Inflammatory macrophage treated with lipopolysaccharide for 1 hour (primary cell): ENCODE data around the gene SEC24D.
A peak's percentile ranks its signal among the peaks of the same experiment; 100 is the strongest.
"Not testable (repeated sequence)": the region's sequence is repeated elsewhere in the genome, so short reads cannot be mapped to it uniquely, and the experiment has no call there.

ENCODE experiments used
- DNase-seq, 2 donors: peaks; one replicate each; pipeline ENCODE4 v3.0.0-alpha.2; 2020 to 2022

The SEC24D gene

DNA sequence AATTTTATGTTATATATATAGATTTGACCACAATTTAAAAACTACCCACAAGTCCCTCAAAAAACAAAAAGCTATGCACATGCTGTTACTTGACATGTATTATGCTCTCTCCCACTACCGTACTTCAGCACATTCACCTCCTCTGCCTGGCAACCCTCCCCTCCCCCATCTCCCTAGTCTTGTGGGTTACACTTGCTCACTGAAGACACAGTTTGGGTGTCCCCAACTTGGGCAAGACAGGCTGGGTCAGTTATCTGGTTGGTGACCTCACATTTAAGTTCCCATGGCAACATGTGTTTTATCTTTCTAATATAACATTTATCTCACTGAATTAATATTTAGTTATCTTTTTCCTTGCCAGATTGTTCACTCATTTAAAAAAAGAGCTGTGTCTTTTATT, 32.7 kb downstream of the SEC24D start:
- no peak for DNase-seq

DNA sequence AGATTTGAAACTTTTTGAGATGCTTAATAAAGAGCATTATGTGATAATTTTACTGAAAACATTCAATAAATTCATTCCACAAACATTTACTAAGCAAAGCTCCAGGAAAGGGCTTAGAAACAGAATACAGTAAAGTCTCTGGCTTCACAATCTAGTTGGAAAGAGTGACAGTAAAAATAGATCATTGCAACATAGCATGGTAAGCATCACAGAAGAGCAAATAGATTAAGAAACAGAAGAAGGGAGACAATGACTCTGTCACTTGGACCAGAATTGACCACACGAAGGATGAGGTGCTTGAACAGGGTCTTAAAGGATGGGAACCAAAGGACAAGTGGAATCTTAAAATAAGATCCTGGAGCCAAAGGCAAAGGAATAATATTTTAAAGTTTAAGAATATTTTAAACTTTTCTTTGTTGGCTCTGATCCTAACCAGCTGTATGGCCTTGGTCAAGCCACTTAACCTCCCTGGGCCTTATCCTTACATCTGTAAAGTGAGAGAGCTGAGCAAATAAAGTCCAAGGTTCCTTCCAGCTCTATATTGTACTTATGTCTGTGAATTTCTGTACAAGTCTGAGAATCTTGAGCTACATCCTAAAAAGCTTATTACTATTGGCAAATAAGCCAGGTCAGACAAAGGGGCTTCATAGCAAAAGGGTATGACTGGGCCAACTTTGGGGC, 33.9 kb downstream of the SEC24D start:
- no peak for DNase-seq

DNA sequence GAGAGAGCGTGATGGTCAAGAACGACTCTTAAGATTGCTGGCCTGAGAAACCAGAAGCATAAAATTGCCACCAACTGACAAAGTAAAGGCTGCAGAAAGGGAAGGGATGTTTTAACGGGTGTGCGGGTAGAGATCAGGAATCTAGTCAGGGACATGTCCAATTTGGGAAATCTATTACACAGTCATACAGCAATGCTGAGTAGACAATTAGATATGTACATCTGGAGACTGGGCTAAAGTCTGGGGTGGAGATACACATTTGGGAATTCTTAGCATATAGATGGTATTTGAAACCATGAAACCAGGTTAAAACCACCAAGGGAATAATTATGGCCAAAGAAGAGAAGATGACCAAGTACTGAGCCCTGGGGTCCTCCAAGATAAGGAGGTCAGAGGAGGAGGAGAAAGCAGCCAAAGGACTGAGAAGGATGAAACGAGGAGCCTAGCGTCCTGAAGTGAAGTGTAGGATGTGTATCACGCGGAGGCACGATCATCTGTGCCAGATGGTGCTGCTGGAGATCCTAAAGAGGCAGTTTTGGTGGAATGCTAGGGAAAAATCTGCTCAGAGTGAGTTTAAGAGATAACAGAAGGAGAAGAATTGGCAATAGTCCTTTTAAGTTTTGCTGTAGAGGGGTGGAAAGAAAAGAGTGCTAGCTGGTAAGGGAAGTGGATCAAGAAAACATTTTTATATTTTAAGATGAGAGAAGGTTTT, 36.5 kb downstream of the SEC24D start:
- DNase-seq, result no peak

DNA sequence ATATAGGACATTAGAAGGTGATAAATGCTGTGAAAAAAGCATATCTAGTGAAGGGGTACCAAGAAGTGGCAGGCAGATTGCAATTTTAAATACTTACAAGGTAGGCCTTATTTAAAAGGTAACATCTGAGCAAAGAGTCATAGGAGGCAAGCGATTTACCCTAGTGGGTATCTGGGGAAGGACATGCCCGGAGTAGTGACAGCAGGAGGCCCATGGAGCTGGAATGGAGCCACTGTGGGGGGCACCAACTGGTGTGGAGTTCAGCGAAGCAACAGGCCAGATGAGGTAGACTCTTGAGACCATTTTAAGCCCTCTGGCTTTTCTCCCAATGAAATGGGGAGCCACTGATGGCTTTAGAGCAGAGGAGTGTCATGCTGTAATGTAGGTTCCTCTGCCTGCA, 37.3 kb downstream of the SEC24D start:
- no peak for DNase-seq

DNA sequence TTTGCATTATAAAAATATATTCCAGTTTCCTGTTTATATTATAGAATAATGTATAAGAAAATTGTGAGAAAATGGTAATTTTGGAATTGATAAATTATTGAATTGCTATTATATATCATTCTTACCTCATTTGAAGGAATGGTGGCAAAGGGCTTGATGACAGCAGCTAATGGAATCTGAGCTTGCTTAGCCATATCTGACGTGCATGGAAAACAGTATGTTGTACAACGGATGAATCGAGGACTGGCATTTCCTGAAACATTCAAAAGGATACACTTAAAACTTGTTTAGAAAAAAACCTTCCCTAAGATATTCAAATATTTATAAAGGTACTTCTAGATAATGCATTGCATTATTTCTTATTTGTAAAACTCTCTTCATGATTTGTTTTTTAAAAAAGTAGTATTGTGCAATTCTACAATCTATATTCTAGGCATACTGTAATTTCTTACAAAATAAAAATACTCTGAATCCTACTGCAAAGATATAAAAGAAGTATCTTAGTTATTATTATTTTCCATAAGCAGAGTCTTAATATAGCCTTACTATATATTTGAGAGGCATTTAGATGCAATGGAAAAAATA, 38.3 kb downstream of the SEC24D start:
- no peak for DNase-seq

DNA sequence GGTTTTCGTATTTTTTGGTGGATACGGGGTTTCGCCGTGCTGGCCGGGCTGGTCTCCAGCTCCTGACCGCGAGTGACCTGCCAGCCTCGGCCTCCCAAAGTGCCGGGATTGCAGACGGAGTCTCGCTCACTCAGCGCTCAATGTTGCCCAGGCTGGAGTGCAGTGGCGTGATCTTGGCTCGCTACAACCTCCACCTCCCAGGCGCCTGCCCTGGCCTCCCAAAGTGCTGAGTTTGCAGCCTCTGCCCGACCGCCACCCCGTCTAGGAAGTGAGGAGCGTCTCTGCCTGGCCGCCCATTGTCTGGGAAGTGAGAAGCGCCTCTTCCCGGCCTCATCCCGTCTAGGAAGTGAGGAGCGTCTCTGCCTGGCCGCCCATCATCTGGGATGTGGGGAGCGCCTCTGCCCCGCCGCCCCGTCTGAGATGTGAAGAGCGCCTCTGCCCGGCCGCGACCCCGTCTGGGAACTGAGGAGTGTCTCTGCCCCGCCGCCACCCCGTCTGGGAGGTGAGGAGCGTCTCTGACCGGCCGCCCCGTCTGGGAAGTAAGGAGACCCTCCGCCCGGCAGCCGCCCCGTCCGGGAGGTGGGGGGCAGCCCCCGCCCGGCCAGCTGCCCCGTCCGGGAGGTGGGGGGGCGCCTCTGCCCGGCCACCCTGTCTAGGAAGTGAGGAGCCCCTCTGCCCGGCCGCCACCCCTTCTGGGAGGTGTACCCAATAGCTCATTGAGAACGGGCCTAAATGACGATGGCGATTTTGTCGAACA, 44.1 kb downstream of the SEC24D start:
- DNase-seq, result not testable (repeated sequence)

DNA sequence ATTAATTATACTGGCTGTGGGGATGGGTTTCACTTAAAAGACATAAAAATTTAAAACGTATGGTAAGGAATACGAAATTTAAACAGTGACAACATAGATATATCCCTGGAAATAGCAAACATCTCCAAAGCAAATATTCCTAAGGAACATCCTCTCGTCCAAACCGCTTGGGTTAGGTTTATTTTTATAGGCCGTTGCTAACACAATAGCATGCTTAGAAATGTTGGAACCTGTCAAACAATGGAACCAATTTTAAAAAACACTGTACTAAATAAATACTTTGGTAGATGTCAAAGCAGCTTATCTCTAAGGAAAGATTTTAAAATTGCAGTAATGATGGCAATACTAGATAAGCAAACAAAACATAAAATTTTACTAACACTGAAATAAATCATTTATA, 45.4 kb downstream of the SEC24D start:
- DNase-seq, result no peak

DNA sequence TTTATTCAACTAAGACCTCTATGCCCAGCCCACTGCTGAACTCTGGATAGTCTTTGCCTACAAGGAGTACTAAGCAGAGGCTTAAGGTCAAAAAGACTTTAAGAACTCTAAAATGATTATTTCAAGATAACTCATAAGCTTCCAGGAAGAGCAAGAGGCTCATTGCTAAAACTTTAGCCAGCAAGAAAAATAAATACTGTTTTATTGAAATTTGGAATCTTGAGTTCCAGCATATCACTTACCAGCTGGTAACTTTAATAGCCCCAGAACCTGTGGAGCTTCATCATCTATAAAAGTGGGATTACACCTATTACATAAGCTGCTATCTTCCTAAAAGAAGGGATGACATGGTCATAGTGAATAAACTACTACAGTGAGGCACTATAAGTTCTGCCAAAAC, 47.0 kb downstream of the SEC24D start:
- no peak for DNase-seq

DNA sequence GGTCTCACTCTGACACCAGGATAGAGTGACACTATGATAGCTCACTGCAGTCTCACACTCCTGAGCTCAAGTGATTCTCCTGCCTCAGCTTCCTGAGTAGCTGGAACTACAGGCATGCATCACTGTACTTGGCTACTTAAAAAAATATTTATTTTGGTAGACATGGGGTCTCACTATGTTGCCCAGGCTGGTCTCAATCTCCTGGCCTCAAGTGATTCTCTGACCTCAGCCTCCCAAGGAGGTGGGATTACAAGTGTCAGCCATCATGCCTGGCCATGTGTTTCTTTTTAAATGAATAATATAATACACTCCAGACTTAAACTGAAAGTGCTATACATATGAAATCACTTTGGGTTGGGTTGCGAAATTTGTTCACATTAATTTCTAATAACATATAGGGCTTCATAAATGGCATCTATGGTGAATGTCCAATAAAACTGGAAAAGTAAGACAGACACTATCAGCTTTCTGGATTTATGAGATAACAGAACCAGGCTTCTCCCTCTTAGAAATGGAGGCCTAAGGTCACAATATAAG, 48.0 kb downstream of the SEC24D start:
- DNase-seq, result no peak

DNA sequence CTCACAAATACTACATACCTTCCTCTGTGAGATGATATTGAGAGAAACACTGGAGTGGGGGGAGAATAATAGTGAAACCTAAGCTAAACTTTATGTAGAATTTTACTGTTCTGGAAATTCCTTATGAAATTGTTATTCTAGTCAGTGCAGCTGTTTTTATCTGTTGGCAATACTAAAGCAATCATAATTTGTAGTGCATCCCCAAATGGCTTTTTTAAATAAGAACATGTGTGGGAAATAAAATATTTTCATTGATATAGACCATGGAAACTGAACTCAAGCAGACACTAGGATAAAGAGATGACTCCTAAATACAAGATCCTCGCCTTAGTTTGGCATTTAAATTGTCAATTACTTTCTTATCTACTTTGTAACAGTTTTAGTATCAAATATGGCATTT, 51.1 kb downstream of the SEC24D start:
- DNase-seq, result no peak

DNA sequence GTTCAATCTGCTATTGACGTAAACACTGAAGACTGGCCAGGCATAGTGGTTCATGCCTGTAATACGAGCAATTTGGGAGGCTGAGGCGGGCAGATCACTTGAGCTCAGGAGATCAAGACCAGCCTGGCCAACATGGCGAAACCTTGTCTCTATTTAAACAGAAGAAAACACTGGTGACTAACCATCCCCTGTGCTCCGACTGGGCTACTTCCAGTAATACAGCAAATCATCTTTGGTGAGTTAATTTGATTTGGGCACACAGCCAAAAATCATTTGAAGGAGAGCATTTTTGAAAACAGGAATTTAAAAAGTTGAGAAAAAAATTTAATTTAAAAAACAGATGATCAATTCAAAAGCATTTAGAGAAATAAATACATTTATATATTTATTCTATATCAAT, 52.0 kb downstream of the SEC24D start:
- DNase-seq, result no peak

DNA sequence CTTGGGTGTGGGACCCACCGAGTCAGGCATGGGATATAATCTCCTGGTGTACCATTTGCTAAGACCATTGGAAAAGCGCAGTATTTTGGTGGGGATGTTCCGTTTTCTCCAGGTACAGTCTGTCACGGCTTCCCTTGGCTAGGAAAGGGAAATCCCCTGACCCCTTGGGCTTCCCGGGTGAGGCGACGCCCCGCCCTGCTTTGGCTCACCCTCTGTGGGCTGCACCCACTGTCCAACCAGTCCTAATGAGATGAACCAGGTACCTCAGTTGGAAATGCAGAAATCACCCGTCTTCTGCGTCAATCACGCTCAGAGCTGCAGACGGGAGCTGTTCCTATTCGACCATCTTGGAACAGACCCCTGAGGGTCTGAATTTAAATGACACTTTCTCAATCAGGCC, 53.0 kb downstream of the SEC24D start:
- DNase-seq, result not testable (repeated sequence)

DNA sequence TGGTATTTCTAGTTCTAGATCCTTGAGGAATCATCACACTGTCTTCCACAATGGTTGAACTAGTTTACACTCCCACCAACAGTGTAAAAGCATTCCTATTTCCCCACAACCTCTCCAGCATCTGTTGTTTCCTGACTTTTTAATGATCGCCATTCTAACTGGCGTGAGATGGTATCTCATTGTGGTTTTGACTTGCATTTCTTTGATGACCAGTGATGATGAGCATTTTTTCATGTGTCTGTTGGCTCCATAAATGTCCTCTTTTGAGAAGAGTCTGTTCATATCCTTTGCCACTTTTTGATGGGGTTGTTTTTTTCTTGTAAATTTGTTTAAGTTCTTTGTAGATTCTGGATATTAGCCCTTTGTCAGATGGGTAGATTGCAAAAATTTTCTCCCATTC, 58.3 kb downstream of the SEC24D start:
- DNase-seq, result not testable (repeated sequence)

DNA sequence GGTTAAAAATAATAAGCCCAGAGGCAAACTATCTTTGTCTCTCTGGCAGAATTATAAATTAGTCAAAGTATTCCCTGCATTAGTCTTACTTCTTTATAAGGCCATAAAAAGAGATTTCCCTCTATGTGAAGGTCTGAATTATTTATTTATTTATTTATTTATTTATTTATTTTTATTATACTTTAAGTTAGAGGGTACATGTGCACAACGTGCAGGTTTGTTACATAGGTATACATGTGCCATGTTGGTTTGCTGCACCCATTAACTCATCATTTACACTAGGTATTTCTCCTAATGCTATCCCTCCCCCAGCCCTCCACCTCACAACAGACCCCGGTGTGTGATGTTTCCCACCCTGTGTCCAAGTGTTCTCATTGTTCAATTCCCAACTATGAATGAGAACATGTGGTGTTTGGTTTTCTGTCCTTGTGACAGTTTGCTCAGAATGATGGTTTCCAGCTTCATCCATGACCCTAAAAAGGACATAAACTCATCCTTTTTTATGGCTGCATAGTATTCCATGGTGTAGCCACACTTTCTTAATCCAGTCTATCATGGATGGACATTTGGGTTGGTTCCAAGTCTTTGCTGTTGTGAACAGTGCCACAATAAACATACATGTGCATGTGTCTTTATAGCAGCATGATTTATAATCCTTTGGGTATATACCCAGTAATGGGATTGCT, 58.8 kb downstream of the SEC24D start:
- DNase-seq, result not testable (repeated sequence)

DNA sequence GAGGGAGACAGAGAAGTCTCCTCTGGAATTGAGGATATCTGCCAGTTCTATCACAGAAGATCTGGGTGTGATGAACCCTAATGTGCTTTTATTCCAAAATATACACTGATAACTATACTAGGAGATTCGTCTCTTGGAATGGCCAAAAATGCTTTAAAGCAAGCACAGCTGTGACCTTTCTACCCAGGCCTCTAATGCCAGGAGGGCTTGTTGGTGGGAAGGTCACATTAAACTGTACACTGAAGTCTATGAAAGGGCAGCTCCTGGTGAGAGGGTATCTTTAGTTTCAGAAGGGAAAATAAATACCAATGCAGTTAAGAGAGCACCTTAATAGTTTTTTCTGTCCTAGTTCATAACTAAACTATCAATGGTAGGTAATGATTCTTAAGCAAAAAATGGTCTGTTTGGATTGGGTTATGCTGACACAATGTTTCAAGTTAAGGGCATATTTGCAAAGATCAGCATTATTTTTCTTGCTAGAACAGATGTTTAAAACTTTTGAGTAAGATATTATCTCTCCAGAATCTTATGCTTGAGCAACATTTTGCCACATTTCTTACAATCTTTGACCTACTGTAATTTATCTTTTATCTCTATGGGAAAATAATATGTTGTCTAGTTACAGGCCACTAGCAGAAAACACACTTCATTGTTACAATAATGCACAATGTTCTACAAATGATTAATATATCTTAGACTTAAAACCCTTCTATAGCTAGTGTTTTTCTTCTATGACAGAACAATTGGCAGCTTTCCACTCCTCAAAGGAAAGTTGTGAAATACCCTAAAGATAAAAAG, 59.6 kb downstream of the SEC24D start:
- DNase-seq, result no peak

DNA sequence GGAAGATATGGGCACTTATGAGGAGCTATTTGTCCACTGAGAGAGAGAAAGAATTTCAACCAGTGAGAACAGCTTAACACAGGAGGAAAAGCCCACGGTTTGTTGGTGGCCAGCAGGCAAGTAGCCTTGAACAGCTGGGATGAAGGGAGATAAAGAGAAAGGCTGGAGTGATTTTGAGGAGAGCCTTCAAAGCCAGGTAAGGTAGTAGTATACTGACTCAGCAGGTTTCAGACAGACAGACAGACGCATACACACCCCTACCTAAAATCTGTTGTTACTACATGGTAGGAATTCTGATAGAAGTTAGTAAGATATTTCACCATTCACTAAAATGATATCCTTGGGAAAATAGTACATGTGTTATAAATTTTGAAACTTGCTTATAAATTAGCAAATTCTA, 60.5 kb downstream of the SEC24D start:
- DNase-seq, result no peak

DNA sequence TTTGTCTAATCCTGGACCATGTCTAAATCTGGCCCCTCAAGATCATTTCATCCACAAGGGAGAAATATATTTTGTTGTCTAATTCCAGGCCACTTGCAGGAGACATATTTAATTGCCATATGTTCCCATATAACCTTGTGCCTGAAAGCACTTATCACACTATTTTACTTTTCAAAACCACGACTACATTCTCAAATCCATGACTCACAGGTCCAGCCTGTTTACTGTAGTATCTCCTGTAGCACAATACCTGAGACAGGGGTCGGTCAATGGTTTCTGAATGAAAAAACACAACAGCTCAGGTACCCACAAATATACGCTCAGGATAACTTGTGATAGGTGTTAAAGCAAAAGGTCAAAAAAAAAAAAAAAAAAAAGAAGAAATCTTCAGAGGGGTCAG, 60.9 kb downstream of the SEC24D start:
- DNase-seq, result no peak

DNA sequence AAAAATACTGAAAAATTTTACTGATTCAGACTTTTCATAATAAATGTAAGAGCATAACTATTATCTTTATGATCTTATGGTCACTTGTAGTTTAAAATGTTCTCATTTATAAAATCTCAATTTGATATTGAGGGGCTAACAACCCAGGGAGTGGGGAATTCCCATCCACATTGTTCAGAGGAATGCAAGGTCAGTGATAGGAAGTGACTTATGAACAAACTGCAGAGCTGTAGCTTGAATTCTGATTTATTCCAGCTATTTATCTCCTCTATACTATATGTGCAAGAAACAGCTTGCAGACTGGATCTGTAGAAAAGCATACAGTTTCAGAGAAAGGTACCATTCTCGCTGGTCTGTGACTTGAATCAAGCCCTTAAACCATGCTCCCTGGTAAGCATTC, 61.6 kb downstream of the SEC24D start:
- no peak for DNase-seq

DNA sequence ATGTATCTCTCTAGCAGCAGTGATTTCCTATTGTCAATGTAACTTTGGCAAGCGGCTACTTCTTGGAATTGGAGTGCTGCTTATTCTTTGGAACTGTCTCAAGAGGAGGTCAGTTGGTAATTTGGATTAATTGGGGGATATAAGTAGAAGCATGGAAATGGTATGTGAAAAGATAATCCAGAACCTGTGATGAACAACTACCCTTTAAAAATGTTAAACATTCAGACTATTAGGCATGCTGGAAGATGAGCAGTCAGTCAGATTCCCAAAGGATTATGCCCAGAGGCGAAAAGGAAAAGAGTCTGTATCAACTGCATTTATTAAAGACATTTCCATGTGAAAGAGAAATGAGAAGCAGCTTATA, 62.5 kb downstream of the SEC24D start:
- no peak for DNase-seq

DNA sequence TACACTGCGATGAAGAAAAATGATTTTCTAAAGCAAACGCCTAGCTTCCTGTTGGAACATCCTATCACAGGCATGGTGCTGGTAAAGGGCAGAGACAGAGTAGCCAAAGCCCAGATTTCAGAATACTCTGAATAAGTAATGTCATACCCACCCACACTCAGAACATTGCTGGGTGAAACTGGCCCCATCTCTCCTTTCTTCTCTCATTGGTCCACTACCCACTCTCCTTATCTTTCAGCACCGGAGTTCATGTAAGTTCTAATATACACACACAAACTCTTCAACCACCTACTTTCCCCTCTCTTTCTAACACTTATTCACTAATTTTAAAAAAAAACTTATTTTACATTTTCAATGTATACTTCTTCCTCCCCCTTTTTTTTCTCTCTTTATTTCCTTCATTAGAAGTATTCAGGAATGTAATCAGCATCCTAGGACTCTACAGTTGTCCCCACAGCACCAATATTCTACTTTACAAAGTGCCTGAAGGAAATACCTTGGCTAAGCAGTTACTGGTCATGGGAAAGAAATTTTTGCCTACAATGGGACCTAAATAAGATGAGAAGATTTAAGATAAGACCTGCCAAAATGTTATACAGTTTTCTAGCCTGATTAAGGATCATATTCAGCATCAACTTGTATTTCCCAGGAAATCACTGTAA, 63.0 kb downstream of the SEC24D start:
- DNase-seq, result no peak

DNA sequence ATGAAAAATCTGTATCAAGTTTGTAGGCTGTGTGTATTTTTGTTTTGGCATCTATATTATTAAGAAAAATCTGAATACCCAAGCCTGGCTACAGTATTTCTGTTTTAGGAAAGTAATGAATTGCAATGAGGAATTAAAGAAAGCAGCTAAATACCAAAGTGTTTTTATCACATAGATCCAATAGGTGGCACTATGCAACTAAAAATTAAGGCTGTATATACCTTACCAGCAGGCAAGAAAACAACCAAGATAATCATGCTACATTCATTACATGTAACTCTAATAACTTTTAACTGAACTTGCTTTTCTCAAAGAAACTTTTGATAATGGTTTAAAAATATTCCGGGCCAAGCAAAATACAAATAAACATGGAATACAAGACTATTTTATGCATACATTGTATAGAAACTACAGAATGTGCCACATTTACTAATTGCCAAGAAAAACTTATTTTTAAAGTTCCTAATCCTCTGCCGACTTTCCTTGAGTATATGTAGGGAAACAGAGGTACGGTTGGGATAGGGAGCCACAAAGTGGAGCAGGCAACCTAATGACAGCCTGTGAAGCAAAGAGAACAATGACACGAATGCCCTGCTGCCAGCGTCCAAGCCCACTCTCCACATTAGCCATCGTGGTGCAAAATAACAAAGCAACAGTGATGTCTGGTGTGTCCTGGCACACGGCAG, 63.7 kb downstream of the SEC24D start:
- peak; percentile 27 to 62 for DNase-seq
